ENCODE results near the gene ARL5C.

Gene ARL5C

DNA sequence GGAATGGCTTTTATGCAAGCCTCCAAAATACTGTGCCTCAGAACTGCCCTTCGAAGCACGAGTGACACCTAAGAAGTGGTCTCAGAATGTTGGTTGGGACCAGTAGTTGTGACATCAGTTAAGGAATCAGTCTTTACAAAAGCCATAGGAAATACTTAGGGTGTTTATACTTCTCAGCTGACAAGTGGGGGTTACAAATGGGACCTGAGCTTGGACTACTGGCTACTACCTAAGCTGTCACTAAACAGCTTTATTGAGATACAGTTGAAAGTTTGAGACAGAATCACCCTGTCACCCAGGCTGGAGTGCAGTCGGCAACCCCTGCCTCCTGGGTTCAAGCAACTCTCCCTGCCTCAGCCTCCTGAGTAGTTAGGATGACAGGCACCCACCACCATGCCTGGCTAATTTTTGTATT lies 39.2 kb upstream of the ARL5C start (continued):
- TF ChIP-seq, protein P1, sequence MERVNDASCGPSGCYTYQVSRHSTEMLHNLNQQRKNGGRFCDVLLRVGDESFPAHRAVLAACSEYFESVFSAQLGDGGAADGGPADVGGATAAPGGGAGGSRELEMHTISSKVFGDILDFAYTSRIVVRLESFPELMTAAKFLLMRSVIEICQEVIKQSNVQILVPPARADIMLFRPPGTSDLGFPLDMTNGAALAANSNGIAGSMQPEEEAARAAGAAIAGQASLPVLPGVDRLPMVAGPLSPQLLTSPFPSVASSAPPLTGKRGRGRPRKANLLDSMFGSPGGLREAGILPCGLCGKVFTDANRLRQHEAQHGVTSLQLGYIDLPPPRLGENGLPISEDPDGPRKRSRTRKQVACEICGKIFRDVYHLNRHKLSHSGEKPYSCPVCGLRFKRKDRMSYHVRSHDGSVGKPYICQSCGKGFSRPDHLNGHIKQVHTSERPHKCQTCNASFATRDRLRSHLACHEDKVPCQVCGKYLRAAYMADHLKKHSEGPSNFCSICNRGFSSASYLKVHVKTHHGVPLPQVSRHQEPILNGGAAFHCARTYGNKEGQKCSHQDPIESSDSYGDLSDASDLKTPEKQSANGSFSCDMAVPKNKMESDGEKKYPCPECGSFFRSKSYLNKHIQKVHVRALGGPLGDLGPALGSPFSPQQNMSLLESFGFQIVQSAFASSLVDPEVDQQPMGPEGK (CRISPR knock-in tag; IDR thresholded peaks at IDR 0.05; ENCODE audit: borderline replicate concordance) = no peak
- TF ChIP-seq ZNF8 (CRISPR knock-in tag; IDR thresholded peaks at IDR 0.05) = no peak
- TF ChIP-seq POU6F1 (CRISPR knock-in tag; IDR thresholded peaks at IDR 0.05; ENCODE audit: borderline replicate concordance, low read depth) = no peak
- TF ChIP-seq BACH2 (CRISPR knock-in tag; IDR thresholded peaks at IDR 0.05; ENCODE audit: borderline replicate concordance) = no peak

DNA sequence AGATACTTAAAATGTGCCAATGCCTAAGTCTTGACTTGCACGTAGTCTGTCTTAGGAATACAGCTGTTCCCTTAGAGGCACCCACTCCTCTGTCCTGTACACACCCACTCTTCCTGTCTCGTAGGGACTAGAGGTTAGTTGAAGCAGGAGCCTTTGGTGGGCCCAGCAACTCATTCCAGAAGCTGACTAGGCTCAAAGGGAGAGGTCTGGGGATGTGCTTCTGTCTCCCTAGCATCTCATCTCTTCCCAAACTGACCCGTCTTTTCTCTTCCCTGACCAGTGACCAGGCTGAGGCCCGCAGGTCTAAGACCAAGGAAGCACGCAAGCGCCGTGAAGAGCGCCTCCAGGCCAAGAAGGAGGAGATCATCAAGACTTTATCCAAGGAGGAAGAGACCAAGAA lies 38.3 kb upstream of the ARL5C start:
- no peak for TF ChIP-seq CSRNP3 (CRISPR knock-in tag; IDR thresholded peaks at IDR 0.05)
- TF ChIP-seq TSHZ2 (CRISPR knock-in tag; IDR thresholded peaks at IDR 0.05) = no peak
- no peak for TF ChIP-seq SNAI2 (CRISPR knock-in tag; IDR thresholded peaks at IDR 0.05)
- TF ChIP-seq TCF4 (CRISPR knock-in tag; IDR thresholded peaks at IDR 0.05; ENCODE audit: borderline replicate concordance) = no peak
- no peak for TF ChIP-seq ZNF70 (CRISPR knock-in tag; IDR thresholded peaks at IDR 0.05)
- TF ChIP-seq ISL1 (CRISPR knock-in tag; IDR thresholded peaks at IDR 0.05) = no peak
- TF ChIP-seq ZNF8 (CRISPR knock-in tag; IDR thresholded peaks at IDR 0.05) = no peak
- no peak for TF ChIP-seq ARNTL (CRISPR knock-in tag; IDR thresholded peaks at IDR 0.05; ENCODE audit: borderline replicate concordance, low read depth)
- TF ChIP-seq ESRRG (CRISPR knock-in tag; IDR thresholded peaks at IDR 0.05) = no peak
- no peak for TF ChIP-seq ZNF565 (CRISPR knock-in tag; conservative IDR thresholded peaks at IDR 0.05; ENCODE audit: low read depth)
- TF ChIP-seq BACH2 (CRISPR knock-in tag; IDR thresholded peaks at IDR 0.05; ENCODE audit: borderline replicate concordance) = no peak
- no peak for TF ChIP-seq ZFP3 (CRISPR knock-in tag; IDR thresholded peaks at IDR 0.05)
- TF ChIP-seq CREB5 (CRISPR knock-in tag; IDR thresholded peaks at IDR 0.05; ENCODE audit: low read depth) = no peak
- TF ChIP-seq, protein P1 (CRISPR knock-in tag; IDR thresholded peaks at IDR 0.05; ENCODE audit: borderline replicate concordance) = no peak
- TF ChIP-seq PPARA (CRISPR knock-in tag; IDR thresholded peaks at IDR 0.05; ENCODE audit: borderline replicate concordance) = no peak
- no peak for ATAC-seq

GRCh38 chr17:39200957-39201510 lies 35.1 kb upstream of the ARL5C start:
- ATAC-seq = no peak
- TF ChIP-seq ZC3H10 (CRISPR knock-in tag; IDR thresholded peaks at IDR 0.05) (no peak), OSR1 (CRISPR knock-in tag; IDR thresholded peaks at IDR 0.05) (no peak), ZFP3 (CRISPR knock-in tag; IDR thresholded peaks at IDR 0.05) (no peak), ARNTL (CRISPR knock-in tag; IDR thresholded peaks at IDR 0.05; ENCODE audit: borderline replicate concordance, low read depth) (no peak), TSHZ2 (CRISPR knock-in tag; IDR thresholded peaks at IDR 0.05) (no peak), TCF4 (CRISPR knock-in tag; IDR thresholded peaks at IDR 0.05; ENCODE audit: borderline replicate concordance) (no peak), CSRNP3 (CRISPR knock-in tag; IDR thresholded peaks at IDR 0.05) (no peak)
- TF ChIP-seq, protein P1 (CRISPR knock-in tag; IDR thresholded peaks at IDR 0.05; ENCODE audit: borderline replicate concordance) = no peak
